Stomach (tissue), 9 donors: ENCODE measurements around the gene ARL16. TPM values are rescaled to one million over a fixed set of nuclear protein-coding genes. Genes with fewer than 3 reads are reported as not detected.

ENCODE experiments used
- DNase-seq, 2 donors: peaks; one replicate each; pipeline versions ENCODE4 v3.0.0 to v3.0.0-alpha.2; 2013 to 2019
- H3K27ac ChIP-seq, 5 donors: fragments of 200-600 bp in 4 of 5; sonication (generic) in 4 of 5; one replicate each; pipeline ENCODE4 v1.5.1; 2013 to 2019; ENCODE audit warnings: mild to moderate bottlenecking in 1 of 5, moderate library complexity in 1 of 5
- H3K27me3 ChIP-seq, 3 donors: fragments of 200-600 bp; sonication (generic); one replicate each; pipeline ENCODE4 v1.5.1; 2017 to 2019; ENCODE audit warnings: mixed run types in 1 of 3
- H3K36me3 ChIP-seq, 4 donors: fragments of 200-600 bp; sonication (generic); 1 replicate in 3 of 4; 2 replicates in 1 of 4; pipeline ENCODE4 v1.5.1; 2016 to 2019
- H3K4me1 ChIP-seq, 4 donors: fragments of 200-600 bp; sonication (generic); one replicate each; pipeline ENCODE4 v1.5.1; 2016 to 2019
- H3K4me3 ChIP-seq, 4 donors: fragments of 200-600 bp; sonication (generic) in 3 of 4; one replicate each; pipeline ENCODE4 v1.5.1; 2016 to 2019; ENCODE audit warnings: mild to moderate bottlenecking in 1 of 4
- H3K9me3 ChIP-seq, 4 donors: fragments of 200-600 bp; sonication (generic); one replicate each; pipeline ENCODE4 v1.5.1; 2016 to 2019
- CTCF ChIP-seq, 7 experiments: fragments of 450-650 bp in 4 of 7; fragments of 200-600 bp in 3 of 7; sonication (generic) in 3 of 7; IDR thresholded peaks; one replicate each; pipeline ENCODE4 v1.5.1; 2016 to 2019; ENCODE audit warnings: antibody characterized with exemption in 7 of 7, control low read depth in 2 of 7, mild to moderate bottlenecking in 1 of 7
- EP300 ChIP-seq: sonication (generic); formaldehyde crosslinking; IDR thresholded peaks from one replicate; pipeline ENCODE4 v1.6.1; 2017; ENCODE audit warnings: antibody characterized with exemption
- POLR2A ChIP-seq, 4 donors: fragments of 450-650 bp; IDR thresholded peaks; one replicate each; pipeline ENCODE4 v1.6.1; 2016; ENCODE audit warnings: antibody characterized with exemption in 4 of 4, control low read depth in 2 of 4, mild to moderate bottlenecking in 1 of 4, moderate library complexity in 1 of 4
- POLR2AphosphoS5 ChIP-seq, 3 donors: sonication (generic); formaldehyde crosslinking; IDR thresholded peaks; one replicate each; pipeline ENCODE4 v1.6.1; 2016; ENCODE audit warnings: antibody characterized with exemption in 3 of 3
- WGBS, 5 donors: extraction: QIAGEN DNeasy Blood & Tissue Kit in 3 of 5; methylation state at CpG; one replicate each; pipeline versions ENCODE4 v1.1.5 to v1.1.7; 2013 to 2018; 5-methylcytosine and 5-hydroxymethylcytosine counted together
- intact Hi-C: fragments of 100-400 bp; cut with DNase I; formaldehyde crosslinking; loops from one replicate; pipeline ENCODE4 v1.15.1; 2023; ENCODE audit warnings: low total_unique reads
- polyA plus RNA-seq, 3 donors: library from polyadenylated mRNA; stranded (reverse); fragments of 200-250 nt; gene quantifications; one replicate each; pipeline ENCODE4 v1.2.3, GENCODE V29; 2013
- total RNA-seq, 5 donors: library from RNA; depleted of rRNA; stranded (reverse); fragments of >200 nt; gene quantifications; one replicate each; pipeline versions ENCODE4 v1.1.0 to v1.2.3, GENCODE V29; 2014 to 2016
- donor health status: healthy with polysubstance abuse.
- donor health status: Bipolar disorder and iron deficiency.
- donor health status: healthy.

ARL16 gene
- total and polyA plus RNA-seq, 8 donors = 8.1 to 109 (median 39.8) TPM

- intact Hi-C loops = no loop called here
- Histone ChIP-seq H3K27ac (peak overlapping the region; percentile 68 to 87 (median 81)), H3K9me3 (no peaks in the 10 kb centered on the region), H3K4me3 (no peak overlapping the region), H3K4me1 (peaks cover 5 to 34% (median 24%) of the 10 kb centered on the region in 4 donors), H3K27me3 (peaks cover 0 to 8% (median 0%) of the 10 kb centered on the region in 3 donors), H3K36me3 (peaks cover 0 to 14% (median 12%) of the 10 kb centered on the region in 4 donors)
- no peak for DNase-seq
- no peak for TF ChIP-seq CTCF (IDR thresholded peaks at IDR 0.05)
- TF ChIP-seq POLR2AphosphoS5 (IDR thresholded peaks at IDR 0.05) = no peak
- no peak for TF ChIP-seq EP300
- TF ChIP-seq POLR2A (IDR thresholded peaks at IDR 0.05) = no peak
- 90 to 95% (median 93%) methylated on average over 9 of the region's 9 CpGs for WGBS, 5 donors
Measured at GRCh38 chr17:81660441-81660840, 23.2 kb downstream of the ARL16 start.

DNA sequence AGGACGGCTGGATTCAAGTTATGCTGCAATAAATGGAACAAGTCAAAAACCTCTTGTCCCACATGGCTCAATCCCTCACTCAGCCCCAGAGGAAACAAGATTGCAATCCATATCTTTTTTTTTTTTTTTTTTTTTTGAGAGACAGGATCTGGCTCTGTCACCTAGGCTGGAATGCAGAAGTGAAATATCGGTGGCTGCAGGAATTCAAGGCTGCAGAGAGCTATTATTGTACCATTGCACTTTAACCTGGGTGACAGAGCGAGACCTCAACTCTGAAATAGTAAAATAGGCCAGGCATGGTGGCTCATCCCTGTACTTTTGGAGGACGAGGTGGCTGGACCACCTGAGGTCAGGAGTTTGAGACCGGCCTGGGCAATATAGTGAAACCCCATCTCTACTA is 24.6 kb downstream of the ARL16 start:
- no peak for DNase-seq
- Histone ChIP-seq H3K27ac (peak overlapping the region; percentile 61 to 87 (median 78)), H3K36me3 (peaks cover 0 to 1% (median under 1%) of the 10 kb centered on the region in 4 donors), H3K9me3 (no peaks in the 10 kb centered on the region), H3K27me3 (peaks cover 0 to 22% (median 0%) of the 10 kb centered on the region in 3 donors), H3K4me3 (no peak overlapping the region), H3K4me1 (peaks cover 0 to 21% (median 14%) of the 10 kb centered on the region in 4 donors)
- WGBS, 5 donors = 49 to 67% (median 56%) methylated on average over 5 of the region's 5 CpGs
- intact Hi-C loops = no loop called here
- TF ChIP-seq CTCF (IDR thresholded peaks at IDR 0.05) (no peak), EP300 (no peak), POLR2AphosphoS5 (IDR thresholded peaks at IDR 0.05) (no peak), POLR2A (IDR thresholded peaks at IDR 0.05) (no peak)

DNA sequence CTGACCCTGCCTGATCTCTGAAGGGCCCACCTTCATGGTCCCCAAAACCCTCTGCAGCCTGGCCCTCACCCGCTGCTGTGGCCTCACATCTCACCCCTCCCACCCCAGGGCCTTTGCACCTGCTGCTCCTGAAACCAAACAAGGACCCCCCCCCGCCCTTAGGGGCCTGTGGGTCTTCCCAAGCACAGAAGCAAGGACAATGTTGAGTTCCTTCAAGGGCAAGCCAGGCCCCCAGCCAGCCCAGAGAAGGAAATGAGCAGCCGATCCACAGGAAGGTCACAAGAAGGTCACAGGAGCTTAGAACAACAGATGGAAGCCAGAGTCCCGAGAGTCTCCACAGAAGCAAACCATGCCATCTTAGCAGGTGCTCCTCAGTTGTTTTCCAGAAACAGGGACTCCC is 26.8 kb downstream of the ARL16 start:
- 44 to 64% (median 55%) methylated on average over 4 of the region's 4 CpGs for WGBS, 5 donors
- no peaks in the 10 kb centered on the region for H3K9me3 ChIP-seq
- H3K27ac ChIP-seq = peak overlapping the region in 2 of 5 donors; percentile 24 to 48
- H3K4me1 ChIP-seq = peaks cover 0 to 21% (median 12%) of the 10 kb centered on the region in 4 donors
- H3K36me3 ChIP-seq = no peaks in the 10 kb centered on the region
- no peak for TF ChIP-seq EP300
- no peak for TF ChIP-seq POLR2A (IDR thresholded peaks at IDR 0.05)
- TF ChIP-seq CTCF (IDR thresholded peaks at IDR 0.05) = no peak
- TF ChIP-seq POLR2AphosphoS5 (IDR thresholded peaks at IDR 0.05) = no peak
- peaks cover 0 to 42% (median 6%) of the 10 kb centered on the region in 3 donors for H3K27me3 ChIP-seq
- peak; percentile 31 to 65 for DNase-seq
- H3K4me3 ChIP-seq = no peak overlapping the region
- intact Hi-C loops = no loop called here

DNA sequence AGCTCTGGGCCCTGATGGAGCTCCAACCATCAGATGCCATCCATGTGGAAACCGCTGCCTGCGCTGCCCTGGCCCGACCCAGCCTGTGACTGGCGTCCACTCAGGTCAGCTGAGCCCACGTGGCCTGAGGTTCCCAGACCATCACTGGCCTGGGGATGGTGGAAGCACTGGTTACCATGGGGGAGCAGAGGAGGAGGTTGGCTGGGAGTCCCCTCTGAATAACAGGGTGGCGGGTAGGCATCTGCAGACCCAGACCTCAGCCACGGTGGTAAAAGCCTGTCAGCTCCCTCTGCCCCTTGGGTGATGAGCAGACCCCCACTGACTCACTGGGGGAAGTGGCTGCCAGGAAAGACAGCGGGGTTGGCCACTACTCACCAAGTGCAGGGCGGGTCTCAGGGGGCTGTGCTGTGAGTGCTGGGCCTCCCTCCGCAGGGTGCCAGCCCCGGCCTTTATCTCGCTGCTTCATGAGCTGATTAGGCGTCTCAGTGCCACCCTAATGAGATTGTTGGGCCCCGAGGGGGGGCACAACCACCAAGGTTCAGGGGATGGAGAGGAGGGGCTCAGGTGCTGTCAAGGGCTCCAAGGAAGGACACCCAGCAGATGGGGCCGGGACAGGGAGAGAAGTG is 27.4 kb downstream of the ARL16 start, which contains the start of gene PDE6G:
Gene PDE6G, minus strand, starts transcription at position 425 of the 626 bp plus-strand sequence. CDS start 3,237 bp downstream, outside the sequence.
- H3K36me3 ChIP-seq = no peaks in the 10 kb centered on the region
- H3K27me3 ChIP-seq = peaks cover under 1 to 48% (median 6%) of the 10 kb centered on the region in 3 donors
- peak within 1 kb of the TSS in 2 of 5 donors; percentile 24 to 48 for H3K27ac ChIP-seq
- intact Hi-C loops = no loop called here
- H3K4me1 ChIP-seq = peaks cover 0 to 21% (median 12%) of the 10 kb centered on the region in 4 donors
- DNase-seq = no peak
- WGBS, 5 donors = 62 to 76% (median 68%) methylated on average over 15 of the region's 15 CpGs
- no peaks in the 10 kb centered on the region for H3K9me3 ChIP-seq
- no peak for TF ChIP-seq POLR2A (IDR thresholded peaks at IDR 0.05)
- TF ChIP-seq POLR2AphosphoS5 (IDR thresholded peaks at IDR 0.05) = no peak
- no peak for TF ChIP-seq CTCF (IDR thresholded peaks at IDR 0.05)
- TF ChIP-seq EP300 = no peak
- no peak within 1 kb of the TSS for H3K4me3 ChIP-seq
